GM12874 (cell line): Measurements from ENCODE around the gene CHMP4A.

Experiments
- CTCF ChIP-seq: IDR thresholded peaks from 2 replicates; pipeline ENCODE4 v1.5.1; 2011; ENCODE audit warnings: low read depth, mild to moderate bottlenecking, control low read depth, low read length, moderate library complexity; ENCODE audit not compliant: insufficient read depth

Gene CHMP4A

GRCh38 chr14:24241829-24242443 is 28.6 kb upstream of the CHMP4A start:
- peak; percentile 54 for TF ChIP-seq CTCF

GRCh38 chr14:24240110-24240918 is 27.0 kb upstream of the CHMP4A start:
- no peak for TF ChIP-seq CTCF

- no peak for TF ChIP-seq CTCF
Observed at GRCh38 chr14:24238527-24239037, 25.3 kb upstream of the CHMP4A start.

GRCh38 chr14:24238123-24238522 is 24.8 kb upstream of the CHMP4A start:
- TF ChIP-seq CTCF = no peak

GRCh38 chr14:24237463-24237955 is 24.2 kb upstream of the CHMP4A start:
- no peak for TF ChIP-seq CTCF

- no peak for TF ChIP-seq CTCF
Observed at GRCh38 chr14:24236689-24237462, 23.6 kb upstream of the CHMP4A start.
